NT2/D1 (cell line): ENCODE data around the gene OR51E2.

Experiments
- SUZ12 ChIP-seq: IDR thresholded peaks from 2 replicates; pipeline ENCODE4 v1.6.1; 2011; ENCODE audit not compliant: insufficient read length, insufficient read depth; ENCODE audit errors: extremely low read depth
- YY1 ChIP-seq: IDR thresholded peaks from 2 replicates; pipeline ENCODE4 v1.6.1; 2011; ENCODE audit not compliant: insufficient read length, insufficient read depth
- ZNF274 ChIP-seq: IDR thresholded peaks from 2 replicates; pipeline ENCODE4 v1.6.1; 2011; ENCODE audit warnings: mild to moderate bottlenecking, low read depth, low read length

DNA sequence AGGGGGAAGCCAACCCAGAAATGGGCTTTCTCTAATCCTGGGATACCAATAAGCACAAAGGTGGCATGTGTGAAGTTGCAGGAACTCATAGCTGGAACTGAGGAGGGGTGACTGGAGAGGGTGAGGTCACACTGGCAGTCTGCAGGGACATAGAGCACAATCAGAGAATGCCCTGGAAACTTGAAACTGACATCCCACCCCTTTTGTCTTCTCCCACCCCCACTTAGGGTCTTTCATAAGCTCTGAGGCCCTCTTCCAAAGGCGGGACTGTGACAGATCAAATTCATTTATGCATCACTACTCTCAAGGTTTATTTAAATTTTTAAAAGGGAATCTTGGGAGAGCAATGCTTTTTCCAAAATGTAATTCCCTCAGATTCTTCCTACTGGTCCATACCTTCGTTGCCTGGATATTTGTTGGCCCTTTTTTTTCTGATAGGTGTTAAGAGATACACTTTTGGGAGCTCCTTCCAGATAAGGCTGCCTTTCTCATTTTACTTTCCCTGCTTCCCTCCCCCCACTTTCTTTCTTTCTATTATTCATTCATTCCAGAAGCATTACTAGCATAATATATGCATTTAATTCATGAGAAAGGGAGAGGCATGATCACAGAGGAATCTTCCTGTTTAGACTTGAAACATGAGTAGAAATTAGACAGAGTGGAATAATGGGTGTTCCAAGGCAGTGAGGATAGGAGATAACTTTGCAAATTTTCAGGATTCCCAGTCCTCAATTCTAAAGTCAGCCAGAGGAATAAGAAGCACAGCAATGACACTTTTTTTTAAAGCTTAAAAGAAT lies 14.8 kb downstream of the OR51E2 start:
- TF ChIP-seq ZNF274 (no peak), YY1 (no peak), SUZ12 (no peak)
